WTC11 (cell line): Measurements from ENCODE around the gene ARHGAP30.

ENCODE experiments used
- CTCF ChIP-seq: fragments of 200-600 bp; IDR thresholded peaks from 2 replicates; pipeline ENCODE4 v1.8.0; 2022; ENCODE audit warnings: antibody characterized with exemption
- RELA ChIP-seq: sonication (generic); formaldehyde crosslinking; IDR thresholded peaks from 2 replicates; pipeline ENCODE4 v1.8.1; 2022; ENCODE audit warnings: missing genetic modification reagents, mild to moderate bottlenecking, borderline replicate concordance
- TEAD1 ChIP-seq: sonication (generic); formaldehyde crosslinking; IDR thresholded peaks from 2 replicates; pipeline ENCODE4 v1.8.0; 2022; ENCODE audit warnings: mild to moderate bottlenecking, missing genetic modification reagents
- TF ChIP-seq, protein P1 (sequence below): sonication (generic); formaldehyde crosslinking; IDR thresholded peaks from 2 replicates; pipeline ENCODE4 v1.8.0; 2023; ENCODE audit warnings: missing genetic modification reagents, mild to moderate bottlenecking, borderline replicate concordance

DNA sequence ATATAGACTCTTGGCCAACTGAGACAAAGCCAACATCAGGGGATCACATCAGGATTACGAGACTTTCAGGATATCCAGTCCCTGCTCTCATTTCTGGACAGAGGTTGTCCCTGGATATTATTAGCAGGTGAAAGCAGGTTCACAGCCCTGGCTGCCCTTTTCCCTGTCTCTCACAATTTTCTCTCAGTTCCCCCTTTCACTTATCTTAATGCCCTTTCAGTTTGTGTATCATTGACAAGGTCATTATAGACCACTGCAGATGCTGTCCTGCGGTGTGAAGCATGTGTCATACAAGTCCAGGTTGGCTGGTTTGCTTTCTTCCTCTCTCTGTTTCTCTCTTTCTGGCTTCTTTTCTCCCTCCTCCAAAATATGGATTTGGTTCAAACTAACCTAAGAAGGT lies 26.3 kb upstream of the ARHGAP30 start:
- TF ChIP-seq, protein P1, sequence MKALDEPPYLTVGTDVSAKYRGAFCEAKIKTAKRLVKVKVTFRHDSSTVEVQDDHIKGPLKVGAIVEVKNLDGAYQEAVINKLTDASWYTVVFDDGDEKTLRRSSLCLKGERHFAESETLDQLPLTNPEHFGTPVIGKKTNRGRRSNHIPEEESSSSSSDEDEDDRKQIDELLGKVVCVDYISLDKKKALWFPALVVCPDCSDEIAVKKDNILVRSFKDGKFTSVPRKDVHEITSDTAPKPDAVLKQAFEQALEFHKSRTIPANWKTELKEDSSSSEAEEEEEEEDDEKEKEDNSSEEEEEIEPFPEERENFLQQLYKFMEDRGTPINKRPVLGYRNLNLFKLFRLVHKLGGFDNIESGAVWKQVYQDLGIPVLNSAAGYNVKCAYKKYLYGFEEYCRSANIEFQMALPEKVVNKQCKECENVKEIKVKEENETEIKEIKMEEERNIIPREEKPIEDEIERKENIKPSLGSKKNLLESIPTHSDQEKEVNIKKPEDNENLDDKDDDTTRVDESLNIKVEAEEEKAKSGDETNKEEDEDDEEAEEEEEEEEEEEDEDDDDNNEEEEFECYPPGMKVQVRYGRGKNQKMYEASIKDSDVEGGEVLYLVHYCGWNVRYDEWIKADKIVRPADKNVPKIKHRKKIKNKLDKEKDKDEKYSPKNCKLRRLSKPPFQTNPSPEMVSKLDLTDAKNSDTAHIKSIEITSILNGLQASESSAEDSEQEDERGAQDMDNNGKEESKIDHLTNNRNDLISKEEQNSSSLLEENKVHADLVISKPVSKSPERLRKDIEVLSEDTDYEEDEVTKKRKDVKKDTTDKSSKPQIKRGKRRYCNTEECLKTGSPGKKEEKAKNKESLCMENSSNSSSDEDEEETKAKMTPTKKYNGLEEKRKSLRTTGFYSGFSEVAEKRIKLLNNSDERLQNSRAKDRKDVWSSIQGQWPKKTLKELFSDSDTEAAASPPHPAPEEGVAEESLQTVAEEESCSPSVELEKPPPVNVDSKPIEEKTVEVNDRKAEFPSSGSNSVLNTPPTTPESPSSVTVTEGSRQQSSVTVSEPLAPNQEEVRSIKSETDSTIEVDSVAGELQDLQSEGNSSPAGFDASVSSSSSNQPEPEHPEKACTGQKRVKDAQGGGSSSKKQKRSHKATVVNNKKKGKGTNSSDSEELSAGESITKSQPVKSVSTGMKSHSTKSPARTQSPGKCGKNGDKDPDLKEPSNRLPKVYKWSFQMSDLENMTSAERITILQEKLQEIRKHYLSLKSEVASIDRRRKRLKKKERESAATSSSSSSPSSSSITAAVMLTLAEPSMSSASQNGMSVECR (CRISPR knock-in tag) = no peak
- TF ChIP-seq TEAD1 (CRISPR knock-in tag) = no peak
- TF ChIP-seq CTCF = no peak
- no peak for TF ChIP-seq RELA (CRISPR knock-in tag)
